ENCODE data around the gene NARS2. TPM values are rescaled to one million over a fixed set of nuclear protein-coding genes. Genes with fewer than 3 reads are reported as not detected.
"Not testable (repeated sequence)": the region's sequence is repeated elsewhere in the genome, so short reads cannot be mapped to it uniquely, and the experiment has no call there.

Gene NARS2
- total RNA-seq, 4 donors from 2014 or later = 17.1 to 23.6 (median 22.5) TPM

- no peak for DNase-seq
- intact Hi-C loops (cut with DNase I) = no loop called here
- Histone ChIP-seq H3K27me3 (no peaks in the 10 kb centered on the region), H3K4me1 (no peaks in the 10 kb centered on the region), H3K36me3 (no peaks in the 10 kb centered on the region), H3K27ac (no peak overlapping the region), H3K4me3 (replicated peaks in 1 of 3) (no peak overlapping the region), H3K9me3 (no peaks in the 10 kb centered on the region)
- 78% methylated on average over 4 of the region's 4 CpGs for WGBS, 2 donors
- no peak for TF ChIP-seq CTCF (IDR thresholded peaks at IDR 0.05)
- TF ChIP-seq POLR2A (IDR thresholded peaks at IDR 0.05) = no peak
Observed at GRCh38 chr11:78467931-78468330, 106.7 kb downstream of the NARS2 start.

GRCh38 chr11:78467370-78467769, 107.3 kb downstream of the NARS2 start:
- no peaks in the 10 kb centered on the region for H3K36me3 ChIP-seq
- DNase-seq = no peak
- no peak overlapping the region for H3K27ac ChIP-seq
- H3K9me3 ChIP-seq = no peaks in the 10 kb centered on the region
- 92 to 97% methylated on average over 2 of the region's 2 CpGs for WGBS, 2 donors
- H3K27me3 ChIP-seq = no peaks in the 10 kb centered on the region
- intact Hi-C loops (cut with DNase I) = no loop called here
- no peak overlapping the region for H3K4me3 ChIP-seq (replicated peaks in 1 of 3)
- TF ChIP-seq POLR2A (IDR thresholded peaks at IDR 0.05) (no peak), CTCF (IDR thresholded peaks at IDR 0.05) (no peak)
- H3K4me1 ChIP-seq = no peaks in the 10 kb centered on the region

- H3K9me3 ChIP-seq = no peaks in the 10 kb centered on the region
- no peak overlapping the region for H3K4me3 ChIP-seq (replicated peaks in 1 of 3)
- H3K27ac ChIP-seq = no peak overlapping the region
- TF ChIP-seq POLR2A (IDR thresholded peaks at IDR 0.05) (no peak), CTCF (IDR thresholded peaks at IDR 0.05) (no peak)
- WGBS, 2 donors = 86 to 88% methylated on average over 9 to 11 of the region's 19 CpGs
- H3K36me3 ChIP-seq = no peaks in the 10 kb centered on the region
- H3K4me1 ChIP-seq = no peaks in the 10 kb centered on the region
- DNase-seq = no peak
- intact Hi-C loops (cut with DNase I) = no loop called here
- H3K27me3 ChIP-seq = no peaks in the 10 kb centered on the region
Observed at GRCh38 chr11:78465169-78465942, 109.3 kb downstream of the NARS2 start.

GRCh38 chr11:78464787-78465168, 109.9 kb downstream of the NARS2 start:
- H3K36me3 ChIP-seq; H3K9me3 ChIP-seq; DNase-seq; H3K27ac ChIP-seq; intact Hi-C loops (cut with DNase I); H3K27me3 ChIP-seq; H3K4me1 ChIP-seq; H3K4me3 ChIP-seq (replicated peaks in 1 of 3): not testable (repeated sequence)
- 95 to 96% methylated on average over 5 to 12 of the region's 14 CpGs for WGBS, 2 donors

GRCh38 chr11:78460471-78460870, 114.2 kb downstream of the NARS2 start:
- Histone ChIP-seq H3K27me3 (no peaks in the 10 kb centered on the region), H3K4me1 (no peaks in the 10 kb centered on the region), H3K9me3 (no peaks in the 10 kb centered on the region), H3K27ac (no peak overlapping the region), H3K4me3 (replicated peaks in 1 of 3) (no peak overlapping the region), H3K36me3 (no peaks in the 10 kb centered on the region)
- no peak for DNase-seq
- WGBS, 2 donors = 98 to 100% methylated on average over 1 of the region's 1 CpG
- intact Hi-C loops (cut with DNase I) = no loop called here
- no peak for TF ChIP-seq CTCF (IDR thresholded peaks at IDR 0.05)
- TF ChIP-seq POLR2A (IDR thresholded peaks at IDR 0.05) = no peak

Measured in thyroid gland (tissue), 4 donors.